Right lobe of liver (tissue), 6 donors: ENCODE measurements around the gene TNP2. TPM values are rescaled to one million over a fixed set of nuclear protein-coding genes. Genes with fewer than 3 reads are reported as not detected.

Source experiments
- ATAC-seq, 4 donors: fragments of 200-7000 bp; cut with Tn5 transposase; one replicate each; pipeline ENCODE4 v1.9.1; 2020; ENCODE audit warnings: mild to moderate bottlenecking in 4 of 4, moderate library complexity in 4 of 4
- DNase-seq, 3 donors: peaks; one replicate each; pipeline ENCODE4 v3.0.0-alpha.2; 2020
- H3K27ac ChIP-seq, 3 donors: fragments of 200-600 bp; one replicate each; pipeline ENCODE4 v1.8.0; 2022
- H3K27me3 ChIP-seq, 2 donors: fragments of 200-600 bp; one replicate each; pipeline ENCODE4 v1.8.0; 2022
- H3K36me3 ChIP-seq, 4 donors: fragments of 200-600 bp; sonication (generic) in 1 of 4; one replicate each; pipeline versions ENCODE4 v1.5.1 to v1.8.0; 2017 to 2022; ENCODE audit warnings: control low read depth in 1 of 4
- H3K4me1 ChIP-seq, 4 donors: fragments of 200-600 bp; sonication (generic) in 1 of 4; one replicate each; pipeline versions ENCODE4 v1.5.1 to v1.8.0; 2017 to 2022; ENCODE audit warnings: control low read depth in 1 of 4
- H3K4me3 ChIP-seq, 3 donors: fragments of 200-600 bp; one replicate each; pipeline ENCODE4 v1.8.0; 2022
- H3K9me3 ChIP-seq, 4 donors: fragments of 200-600 bp; sonication (generic) in 1 of 4; one replicate each; pipeline versions ENCODE4 v1.5.1 to v1.8.0; 2017 to 2022; ENCODE audit warnings: control low read depth in 1 of 4
- POLR2A ChIP-seq: fragments of 450-650 bp; IDR thresholded peaks from one replicate; pipeline ENCODE4 v1.6.1; 2017; ENCODE audit warnings: antibody characterized with exemption, mild to moderate bottlenecking
- WGBS: methylation state at CpG from one replicate; pipeline ENCODE4 v1.1.6; 2018; ENCODE audit warnings: low coverage, low lambda C conversion rate; ENCODE audit not compliant: insufficient coverage; ENCODE audit errors: missing lambda C conversion rate; 5-methylcytosine and 5-hydroxymethylcytosine counted together
- intact Hi-C, 2 donors: fragments of 100-400 bp; cut with DNase I; formaldehyde crosslinking; loops; one replicate each; pipeline versions ENCODE4 v1.11.2 to v1.14.1; 2022
- total RNA-seq, 6 experiments: library from RNA; depleted of rRNA in 2 of 6; stranded (reverse); fragments of >200 nt in 2 of 6; fragmentation: NEBNext Ultra II Directional in 3 of 6; extraction: Animal tissue kit (Norgen Biotek cat#: 25700) in 3 of 6; gene quantifications; one replicate each; pipeline versions ENCODE4 v1.1.0 to v1.2.4, GENCODE V29; 2016 to 2023
- TF ChIP-seq, protein P1 (sequence below), 4 donors: fragments of 200-600 bp in 3 of 4; fragments of 450-650 bp in 1 of 4; IDR thresholded peaks; one replicate each; pipeline versions ENCODE4 v1.5.1 to v1.8.0; 2016 to 2022; ENCODE audit warnings: antibody characterized with exemption in 4 of 4, mild to moderate bottlenecking in 2 of 4
- donor health status: DM: no; HTN: yes; CAD: no.
- donor health status: DM: no; HTN: no; CAD: no.
- donor health status: DM: no; HTN: no; CAD: no.
- donor health status: DM: no; HTN: yes; CAD: no.
- donor health status: DM: no; HTN: yes; CAD: no.

TNP2 gene
- total RNA-seq, 6 experiments from 2014 or later, result not detected

GRCh38 chr16:11255737-11256660 lies 13.1 kb downstream of the TNP2 start, which contains the start of gene SOCS1:
SOCS1 (minus strand) TSS chr16:11256204; CDS start chr16:11255478, 726 bp downstream.
- intact Hi-C loops, result loop anchor here (5.0 to 10.0 kb wide), 2 partner anchors 51 to 284 kb away; no protein-coding TSS in a partner anchor
- WGBS, result 0% methylated on average over 6 of the region's 100 CpGs
- DNase-seq (peak; percentile 90), ATAC-seq (peak; percentile 64 to 77 (median 75))
- Histone ChIP-seq H3K27me3 (no peaks in the 10 kb centered on the region), H3K27ac (peak within 1 kb of the TSS; percentile 90 to 96 (median 94)), H3K9me3 (no peaks in the 10 kb centered on the region), H3K4me3 (peak within 1 kb of the TSS; percentile 76 to 92 (median 89)), H3K4me1 (peaks cover 0 to 31% (median 9%) of the 10 kb centered on the region in 4 donors), H3K36me3 (no peaks in the 10 kb centered on the region)
- peak; percentile 100 for TF ChIP-seq POLR2A
- TF ChIP-seq, protein P1, sequence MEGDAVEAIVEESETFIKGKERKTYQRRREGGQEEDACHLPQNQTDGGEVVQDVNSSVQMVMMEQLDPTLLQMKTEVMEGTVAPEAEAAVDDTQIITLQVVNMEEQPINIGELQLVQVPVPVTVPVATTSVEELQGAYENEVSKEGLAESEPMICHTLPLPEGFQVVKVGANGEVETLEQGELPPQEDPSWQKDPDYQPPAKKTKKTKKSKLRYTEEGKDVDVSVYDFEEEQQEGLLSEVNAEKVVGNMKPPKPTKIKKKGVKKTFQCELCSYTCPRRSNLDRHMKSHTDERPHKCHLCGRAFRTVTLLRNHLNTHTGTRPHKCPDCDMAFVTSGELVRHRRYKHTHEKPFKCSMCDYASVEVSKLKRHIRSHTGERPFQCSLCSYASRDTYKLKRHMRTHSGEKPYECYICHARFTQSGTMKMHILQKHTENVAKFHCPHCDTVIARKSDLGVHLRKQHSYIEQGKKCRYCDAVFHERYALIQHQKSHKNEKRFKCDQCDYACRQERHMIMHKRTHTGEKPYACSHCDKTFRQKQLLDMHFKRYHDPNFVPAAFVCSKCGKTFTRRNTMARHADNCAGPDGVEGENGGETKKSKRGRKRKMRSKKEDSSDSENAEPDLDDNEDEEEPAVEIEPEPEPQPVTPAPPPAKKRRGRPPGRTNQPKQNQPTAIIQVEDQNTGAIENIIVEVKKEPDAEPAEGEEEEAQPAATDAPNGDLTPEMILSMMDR (IDR thresholded peaks at IDR 0.05), result peak; percentile 72 to 97 (median 86)

GRCh38 chr16:11254913-11255736 lies 14.0 kb downstream of the TNP2 start:
- intact Hi-C loops, result loop anchor here (5.0 to 10.0 kb wide), 2 partner anchors 50 to 283 kb away; no protein-coding TSS in a partner anchor
- Histone ChIP-seq H3K36me3 (no peaks in the 10 kb centered on the region), H3K27me3 (no peaks in the 10 kb centered on the region), H3K4me1 (peaks cover 0 to 31% (median 9%) of the 10 kb centered on the region in 4 donors), H3K4me3 (peak overlapping the region; percentile 76 to 92 (median 89)), H3K27ac (peak overlapping the region; percentile 90 to 96 (median 94)), H3K9me3 (no peaks in the 10 kb centered on the region)
- WGBS, result 16% methylated on average over 9 of the region's 105 CpGs
- DNase-seq, result peak; percentile 42 to 70 (median 56)
- no peak for ATAC-seq
- TF ChIP-seq POLR2A, result no peak
- TF ChIP-seq, protein P1 (IDR thresholded peaks at IDR 0.05), result no peak

DNA sequence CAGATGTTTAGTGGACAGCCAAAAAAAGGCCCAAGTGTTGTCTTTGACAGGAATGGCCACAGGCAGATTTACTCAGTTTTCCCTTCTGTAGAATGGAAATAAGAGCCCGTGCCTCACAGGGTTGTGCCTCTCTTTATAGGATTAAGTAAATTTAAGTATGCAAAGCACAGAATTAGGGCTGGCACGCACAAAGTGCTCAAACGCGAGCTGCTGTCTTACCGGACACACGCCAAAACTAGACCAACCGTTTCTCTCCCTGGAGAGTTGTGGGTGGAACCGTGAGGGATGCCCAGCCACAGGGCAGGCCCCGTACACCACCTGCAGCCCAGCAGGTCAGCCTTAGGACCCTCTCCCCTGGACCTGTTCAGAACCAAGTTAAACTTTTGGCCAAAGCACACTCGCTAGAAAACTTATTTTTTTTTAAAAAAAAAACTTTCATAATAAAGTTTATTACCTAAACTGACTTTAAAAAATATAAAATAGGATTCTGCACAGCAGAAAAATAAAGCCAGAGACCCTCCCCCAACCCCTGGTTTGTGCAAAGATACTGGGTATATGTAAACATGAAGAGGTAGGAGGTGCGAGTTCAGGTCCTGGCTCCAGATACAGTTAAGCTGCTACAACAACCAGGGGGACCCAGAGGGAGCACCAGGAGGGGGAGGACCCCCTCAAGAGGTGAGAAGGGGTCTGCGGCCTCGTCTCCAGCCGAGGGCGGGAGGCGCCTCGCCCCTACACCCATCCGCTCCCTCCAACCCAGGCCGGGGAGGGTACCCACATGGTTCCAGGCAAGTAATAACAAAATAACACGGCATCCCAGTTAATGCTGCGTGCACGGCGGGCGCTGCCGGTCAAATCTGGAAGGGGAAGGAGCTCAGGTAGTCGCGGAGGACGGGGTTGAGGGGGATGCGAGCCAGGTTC lies 14.9 kb downstream of the TNP2 start:
- intact Hi-C loops, result loop anchor here in 1 of 2 donors (10.0 kb wide), 1 partner anchor 49 kb away; no protein-coding TSS in a partner anchor
- H3K9me3 ChIP-seq, result no peaks in the 10 kb centered on the region
- no peak for TF ChIP-seq POLR2A
- TF ChIP-seq, protein P1 (IDR thresholded peaks at IDR 0.05), result no peak
- DNase-seq, result no peak
- ATAC-seq, result no peak
- H3K36me3 ChIP-seq, result no peaks in the 10 kb centered on the region
- 58% methylated on average over 6 of the region's 29 CpGs for WGBS
- peaks cover 0 to 23% (median 7%) of the 10 kb centered on the region in 4 donors for H3K4me1 ChIP-seq
- H3K4me3 ChIP-seq, result peak overlapping the region; percentile 76 to 92 (median 89)
- no peaks in the 10 kb centered on the region for H3K27me3 ChIP-seq
- H3K27ac ChIP-seq, result peak overlapping the region in 2 of 3 donors; percentile 90 to 96
